ENCODE measurements around the gene DIO3.

DIO3 gene

GRCh38 chr14:101600336-101600890 is 39.1 kb downstream of the DIO3 start:
- no peak for FAIRE-seq

GRCh38 chr14:101600891-101601605 is 39.8 kb downstream of the DIO3 start:
- FAIRE-seq = no peak

- FAIRE-seq = no peak
Measured at GRCh38 chr14:101601606-101602465, 40.5 kb downstream of the DIO3 start.

GRCh38 chr14:101602466-101602840 is 41.2 kb downstream of the DIO3 start:
- FAIRE-seq = no peak

GRCh38 chr14:101603096-101603495 is 41.8 kb downstream of the DIO3 start:
- no peak for FAIRE-seq

- FAIRE-seq = no peak
Measured at GRCh38 chr14:101604228-101604934, 43.1 kb downstream of the DIO3 start.

GRCh38 chr14:101604935-101605780 is 43.9 kb downstream of the DIO3 start:
- no peak for FAIRE-seq

GRCh38 chr14:101605836-101606235 is 44.5 kb downstream of the DIO3 start:
- no peak for FAIRE-seq
